Tibial artery (tissue), 4 donors: ENCODE data around the gene LMNTD1.
A peak's percentile ranks its signal among the peaks of the same experiment; 100 is the strongest.

Experiments
- DNase-seq, 2 donors: peaks; one replicate each; pipeline ENCODE4 v3.0.0-alpha.2; 2019
- H3K27ac ChIP-seq, 2 donors: fragments of 200-600 bp; sonication (generic) in 1 of 2; 1 replicate in 1 of 2; 2 replicates in 1 of 2; pipeline ENCODE4 v1.5.1; 2018 to 2019; ENCODE audit warnings: mild to moderate bottlenecking in 1 of 2
- H3K27me3 ChIP-seq, 2 donors: fragments of 200-600 bp; sonication (generic) in 1 of 2; one replicate each; pipeline versions ENCODE4 v1.5.1 to v1.6.0; 2016 to 2019
- H3K36me3 ChIP-seq, 3 donors: fragments of 200-600 bp; sonication (generic) in 2 of 3; one replicate each; pipeline ENCODE4 v1.5.1; 2016 to 2019; ENCODE audit warnings: mild to moderate bottlenecking in 2 of 3
- H3K4me1 ChIP-seq, 4 donors: fragments of 200-600 bp; sonication (generic) in 2 of 4; 1 replicate in 3 of 4; 2 replicates in 1 of 4; pipeline ENCODE4 v1.5.1; 2016 to 2019
- H3K4me3 ChIP-seq, 2 donors: fragments of 200-600 bp; sonication (generic) in 1 of 2; 1 replicate in 1 of 2; 2 replicates in 1 of 2; pipeline ENCODE4 v1.5.1; 2018 to 2019; ENCODE audit warnings: mild to moderate bottlenecking in 2 of 2
- H3K9me3 ChIP-seq, 3 donors: fragments of 200-600 bp; sonication (generic) in 1 of 3; one replicate each; pipeline ENCODE4 v1.5.1; 2016 to 2019
- intact Hi-C: fragments of 100-400 bp; cut with DNase I; formaldehyde crosslinking; loops from one replicate; pipeline ENCODE4 v1.15.0; 2023; ENCODE audit warnings: low total_unique reads
- TF ChIP-seq, protein P1 (sequence below), 2 experiments: fragments of 200-600 bp in 1 of 2; fragments of 450-650 bp in 1 of 2; IDR thresholded peaks; one replicate each; pipeline ENCODE4 v1.5.1; 2017 to 2019; ENCODE audit warnings: antibody characterized with exemption in 2 of 2, mild to moderate bottlenecking in 1 of 2, moderate library complexity in 1 of 2

Gene LMNTD1

DNA sequence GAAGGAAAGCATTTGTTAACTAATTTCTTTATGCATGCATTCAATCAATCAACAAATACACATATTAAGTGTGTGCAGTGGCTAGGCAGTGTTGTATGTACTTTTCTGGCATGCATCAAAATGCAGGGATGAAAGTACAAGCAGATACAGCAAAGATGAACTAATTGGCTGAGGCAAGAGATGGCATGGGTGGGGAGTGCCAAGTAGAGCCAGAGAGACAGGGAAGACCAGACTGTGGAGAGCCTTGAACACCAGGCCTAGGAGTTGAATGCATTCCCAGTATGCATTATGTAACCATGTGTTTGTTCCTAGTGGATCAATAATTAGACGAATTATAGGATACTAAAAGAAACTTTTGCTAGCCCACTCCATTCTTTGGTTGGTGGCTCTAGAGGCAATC is 17.3 kb upstream of the LMNTD1 start:
- Histone ChIP-seq H3K4me1 (no peaks in the 10 kb centered on the region), H3K9me3 (peaks cover 0 to 7% (median 0%) of the 10 kb centered on the region in 3 donors), H3K27ac (no peak overlapping the region), H3K4me3 (no peak overlapping the region), H3K27me3 (no peaks in the 10 kb centered on the region), H3K36me3 (no peaks in the 10 kb centered on the region)
- TF ChIP-seq, protein P1, sequence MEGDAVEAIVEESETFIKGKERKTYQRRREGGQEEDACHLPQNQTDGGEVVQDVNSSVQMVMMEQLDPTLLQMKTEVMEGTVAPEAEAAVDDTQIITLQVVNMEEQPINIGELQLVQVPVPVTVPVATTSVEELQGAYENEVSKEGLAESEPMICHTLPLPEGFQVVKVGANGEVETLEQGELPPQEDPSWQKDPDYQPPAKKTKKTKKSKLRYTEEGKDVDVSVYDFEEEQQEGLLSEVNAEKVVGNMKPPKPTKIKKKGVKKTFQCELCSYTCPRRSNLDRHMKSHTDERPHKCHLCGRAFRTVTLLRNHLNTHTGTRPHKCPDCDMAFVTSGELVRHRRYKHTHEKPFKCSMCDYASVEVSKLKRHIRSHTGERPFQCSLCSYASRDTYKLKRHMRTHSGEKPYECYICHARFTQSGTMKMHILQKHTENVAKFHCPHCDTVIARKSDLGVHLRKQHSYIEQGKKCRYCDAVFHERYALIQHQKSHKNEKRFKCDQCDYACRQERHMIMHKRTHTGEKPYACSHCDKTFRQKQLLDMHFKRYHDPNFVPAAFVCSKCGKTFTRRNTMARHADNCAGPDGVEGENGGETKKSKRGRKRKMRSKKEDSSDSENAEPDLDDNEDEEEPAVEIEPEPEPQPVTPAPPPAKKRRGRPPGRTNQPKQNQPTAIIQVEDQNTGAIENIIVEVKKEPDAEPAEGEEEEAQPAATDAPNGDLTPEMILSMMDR (IDR thresholded peaks at IDR 0.05), result no peak
- DNase-seq, result no peak
- intact Hi-C loops, result no loop called here

DNA sequence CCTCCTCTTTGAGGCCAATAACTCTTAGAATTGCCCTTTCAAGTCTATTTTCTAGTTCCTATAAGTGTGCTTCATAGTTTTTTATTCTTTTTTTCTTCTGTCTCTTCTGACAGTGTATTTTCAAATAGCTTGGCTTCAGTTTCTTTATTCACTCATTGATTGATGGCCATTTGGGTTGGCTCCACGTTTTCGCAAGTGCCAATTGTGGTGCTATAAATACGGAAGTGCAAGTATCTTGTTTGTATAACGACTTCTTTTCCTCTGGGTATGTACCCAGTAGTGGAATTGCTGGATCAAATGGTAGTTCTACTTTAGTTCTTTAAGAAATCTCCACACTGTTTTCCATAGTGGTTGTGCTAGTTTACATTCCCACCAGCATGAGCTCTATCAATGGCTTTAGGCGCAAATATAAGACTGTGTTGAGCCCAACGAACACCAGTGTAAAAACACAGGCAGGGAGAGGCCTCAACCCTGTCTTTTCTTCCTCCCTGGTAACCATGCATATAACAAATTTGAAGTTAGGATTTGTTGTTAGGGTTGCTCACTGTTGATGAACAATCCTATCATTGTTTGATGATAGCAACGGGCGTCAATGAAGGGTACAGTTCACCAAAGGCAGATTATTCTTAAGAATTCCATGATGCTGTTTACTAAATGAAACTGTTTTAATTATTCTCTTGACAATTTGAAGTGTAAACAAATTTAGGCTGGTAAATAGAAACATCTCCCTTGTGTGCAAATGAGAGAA is 13.3 kb upstream of the LMNTD1 start:
- no peak overlapping the region for H3K27ac ChIP-seq
- DNase-seq, result no peak
- TF ChIP-seq, protein P1 (IDR thresholded peaks at IDR 0.05), result no peak

GRCh38 chr12:25558586-25558985 is 5.5 kb upstream of the LMNTD1 start:
- no peak for DNase-seq
- Histone ChIP-seq H3K4me3 (no peak overlapping the region), H3K27me3 (no peaks in the 10 kb centered on the region), H3K27ac (no peak overlapping the region), H3K9me3 (no peaks in the 10 kb centered on the region), H3K4me1 (no peaks in the 10 kb centered on the region), H3K36me3 (no peaks in the 10 kb centered on the region)
- TF ChIP-seq, protein P1 (IDR thresholded peaks at IDR 0.05), result no peak
- intact Hi-C loops, result no loop called here

More for the DNA sequence above, 13.3 kb upstream of the LMNTD1 start:
- H3K36me3 ChIP-seq, result no peaks in the 10 kb centered on the region
- no peaks in the 10 kb centered on the region for H3K27me3 ChIP-seq
- peaks cover 0 to 7% (median 0%) of the 10 kb centered on the region in 3 donors for H3K9me3 ChIP-seq
- no peak overlapping the region for H3K4me3 ChIP-seq
- intact Hi-C loops, result no loop called here
- no peaks in the 10 kb centered on the region for H3K4me1 ChIP-seq

- TF ChIP-seq, protein P1 (IDR thresholded peaks at IDR 0.05), result peak in 1 of 2 experiments; percentile 19
- no peak overlapping the region for H3K4me3 ChIP-seq
- intact Hi-C loops, result no loop called here
Observed at GRCh38 chr12:25557830-25558436, 4.8 kb upstream of the LMNTD1 start.

DNA sequence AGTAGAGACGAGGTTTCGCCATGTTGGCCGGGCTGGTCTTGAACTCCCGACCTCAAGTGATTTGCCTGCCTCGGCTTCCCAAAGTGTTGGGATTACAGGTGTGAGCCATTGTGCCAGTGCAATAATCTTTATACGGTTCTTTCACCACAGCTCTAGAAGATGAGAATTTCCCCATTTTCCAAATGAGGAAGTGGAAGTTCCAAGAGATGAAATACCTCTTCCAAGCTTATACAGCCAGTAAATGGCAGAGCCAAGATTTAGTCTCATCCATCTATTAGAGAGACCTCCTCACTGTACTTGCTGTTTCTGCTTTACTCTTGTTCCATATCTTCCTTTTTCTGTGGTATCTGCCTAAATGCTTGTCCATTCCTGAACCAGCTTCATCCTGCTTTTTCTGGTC is 3.1 kb upstream of the LMNTD1 start:
- intact Hi-C loops, result no loop called here
- Histone ChIP-seq H3K4me3 (no peak overlapping the region), H3K36me3 (no peaks in the 10 kb centered on the region), H3K9me3 (no peaks in the 10 kb centered on the region), H3K27me3 (no peaks in the 10 kb centered on the region), H3K4me1 (no peaks in the 10 kb centered on the region), H3K27ac (no peak overlapping the region)
- TF ChIP-seq, protein P1 (IDR thresholded peaks at IDR 0.05), result no peak
- no peak for DNase-seq

More at GRCh38 chr12:25557830-25558436, 4.8 kb upstream of the LMNTD1 start:
- Histone ChIP-seq H3K27ac (no peak overlapping the region), H3K36me3 (no peaks in the 10 kb centered on the region), H3K4me1 (no peaks in the 10 kb centered on the region), H3K9me3 (no peaks in the 10 kb centered on the region), H3K27me3 (no peaks in the 10 kb centered on the region)
- DNase-seq, result no peak
